Right lobe of liver (tissue), 6 donors: ENCODE data around the gene FOXJ1. TPM values are rescaled to one million over a fixed set of nuclear protein-coding genes. Genes with fewer than 3 reads are reported as not detected.

Experiments used
- ATAC-seq, 4 donors: fragments of 200-7000 bp; cut with Tn5 transposase; one replicate each; pipeline ENCODE4 v1.9.1; 2020; ENCODE audit warnings: mild to moderate bottlenecking in 4 of 4, moderate library complexity in 4 of 4
- DNase-seq, 3 donors: peaks; one replicate each; pipeline ENCODE4 v3.0.0-alpha.2; 2020
- H3K27ac ChIP-seq, 3 donors: fragments of 200-600 bp; one replicate each; pipeline ENCODE4 v1.8.0; 2022
- H3K27me3 ChIP-seq, 2 donors: fragments of 200-600 bp; one replicate each; pipeline ENCODE4 v1.8.0; 2022
- H3K36me3 ChIP-seq, 4 donors: fragments of 200-600 bp; sonication (generic) in 1 of 4; one replicate each; pipeline versions ENCODE4 v1.5.1 to v1.8.0; 2017 to 2022; ENCODE audit warnings: control low read depth in 1 of 4
- H3K4me1 ChIP-seq, 4 donors: fragments of 200-600 bp; sonication (generic) in 1 of 4; one replicate each; pipeline versions ENCODE4 v1.5.1 to v1.8.0; 2017 to 2022; ENCODE audit warnings: control low read depth in 1 of 4
- H3K4me3 ChIP-seq, 3 donors: fragments of 200-600 bp; one replicate each; pipeline ENCODE4 v1.8.0; 2022
- H3K9me3 ChIP-seq, 4 donors: fragments of 200-600 bp; sonication (generic) in 1 of 4; one replicate each; pipeline versions ENCODE4 v1.5.1 to v1.8.0; 2017 to 2022; ENCODE audit warnings: control low read depth in 1 of 4
- CTCF ChIP-seq, 4 donors: fragments of 200-600 bp in 3 of 4; fragments of 450-650 bp in 1 of 4; IDR thresholded peaks; one replicate each; pipeline versions ENCODE4 v1.5.1 to v1.8.0; 2016 to 2022; ENCODE audit warnings: antibody characterized with exemption in 4 of 4, mild to moderate bottlenecking in 2 of 4
- POLR2A ChIP-seq: fragments of 450-650 bp; IDR thresholded peaks from one replicate; pipeline ENCODE4 v1.6.1; 2017; ENCODE audit warnings: antibody characterized with exemption, mild to moderate bottlenecking
- WGBS: methylation state at CpG from one replicate; pipeline ENCODE4 v1.1.6; 2018; ENCODE audit warnings: low coverage, low lambda C conversion rate; ENCODE audit not compliant: insufficient coverage; ENCODE audit errors: missing lambda C conversion rate; 5-methylcytosine and 5-hydroxymethylcytosine counted together
- intact Hi-C, 2 donors: fragments of 100-400 bp; cut with DNase I; formaldehyde crosslinking; loops; one replicate each; pipeline versions ENCODE4 v1.11.2 to v1.14.1; 2022
- total RNA-seq, 6 experiments: library from RNA; depleted of rRNA in 2 of 6; stranded (reverse); fragments of >200 nt in 2 of 6; fragmentation: NEBNext Ultra II Directional in 3 of 6; extraction: Animal tissue kit (Norgen Biotek cat#: 25700) in 3 of 6; gene quantifications; one replicate each; pipeline versions ENCODE4 v1.1.0 to v1.2.4, GENCODE V29; 2016 to 2023
- donor health status: DM: no; HTN: yes; CAD: no.
- donor health status: DM: no; HTN: no; CAD: no.
- donor health status: DM: no; HTN: no; CAD: no.
- donor health status: DM: no; HTN: yes; CAD: no.
- donor health status: DM: no; HTN: yes; CAD: no.

Gene FOXJ1
- total RNA-seq, 6 experiments from 2014 or later: 0.06 to 0.12 (median 0.11) TPM; not detected in 3

- Histone ChIP-seq H3K27ac (no peak overlapping the region), H3K27me3 (no peaks in the 10 kb centered on the region), H3K4me3 (no peak overlapping the region), H3K9me3 (no peaks in the 10 kb centered on the region), H3K4me1 (peaks cover 0 to 10% (median 4%) of the 10 kb centered on the region in 4 donors), H3K36me3 (peaks cover 0 to under 1% (median 0%) of the 10 kb centered on the region in 4 donors)
- intact Hi-C loops: no loop called here
- no peak for ATAC-seq
- no peak for DNase-seq
- WGBS: 82% methylated on average over 3 of the region's 3 CpGs
- no peak for TF ChIP-seq CTCF (IDR thresholded peaks at IDR 0.05)
- no peak for TF ChIP-seq POLR2A
Measured at GRCh38 chr17:76106703-76107102, 34.3 kb downstream of the FOXJ1 start.

- WGBS: 85% methylated on average over 4 of the region's 5 CpGs
- Histone ChIP-seq H3K4me1 (peaks cover 0 to 10% (median 4%) of the 10 kb centered on the region in 4 donors), H3K9me3 (no peaks in the 10 kb centered on the region), H3K27me3 (no peaks in the 10 kb centered on the region), H3K4me3 (no peak overlapping the region), H3K27ac (no peak overlapping the region), H3K36me3 (peaks cover 0 to 17% (median 3%) of the 10 kb centered on the region in 4 donors)
- no peak for TF ChIP-seq CTCF (IDR thresholded peaks at IDR 0.05)
- TF ChIP-seq POLR2A: no peak
- DNase-seq: no peak
- intact Hi-C loops: no loop called here
- no peak for ATAC-seq
Measured at GRCh38 chr17:76104896-76105231, 36.2 kb downstream of the FOXJ1 start.

- 89% methylated on average over 13 of the region's 29 CpGs for WGBS
- TF ChIP-seq POLR2A (no peak), CTCF (IDR thresholded peaks at IDR 0.05) (no peak)
- DNase-seq (peak in 2 of 3 donors; percentile 50 to 56), ATAC-seq (peak in 2 of 4 donors; percentile 6 to 21)
- no peaks in the 10 kb centered on the region for H3K27me3 ChIP-seq
- H3K4me3 ChIP-seq: peak overlapping the region; percentile 72 to 82 (median 79)
- peaks cover 0 to 22% (median 3%) of the 10 kb centered on the region in 4 donors for H3K36me3 ChIP-seq
- intact Hi-C loops: no loop called here
- H3K9me3 ChIP-seq: no peaks in the 10 kb centered on the region
- peak overlapping the region; percentile 12 to 66 (median 66) for H3K27ac ChIP-seq
- H3K4me1 ChIP-seq: peaks cover 0 to 10% (median 4%) of the 10 kb centered on the region in 4 donors
Measured at GRCh38 chr17:76104140-76104895, 36.7 kb downstream of the FOXJ1 start.

GRCh38 chr17:76103274-76104139, 37.5 kb downstream of the FOXJ1 start, which contains the start of gene EXOC7:
TSS of gene EXOC7 (minus strand) at chr17:76103787. CDS start at chr17:76103692, 95 bp downstream.
- ATAC-seq: peak; percentile 94 to 98 (median 98)
- peak within 1 kb of the TSS; percentile 12 to 66 (median 66) for H3K27ac ChIP-seq
- H3K9me3 ChIP-seq: no peaks in the 10 kb centered on the region
- 0% methylated on average over 13 of the region's 55 CpGs for WGBS
- TF ChIP-seq POLR2A (peak; percentile 45), CTCF (IDR thresholded peaks at IDR 0.05) (no peak)
- H3K27me3 ChIP-seq: no peaks in the 10 kb centered on the region
- peaks cover 0 to 22% (median 3%) of the 10 kb centered on the region in 4 donors for H3K36me3 ChIP-seq
- DNase-seq: peak; percentile 92 to 94 (median 92)
- peaks cover 0 to 10% (median 4%) of the 10 kb centered on the region in 4 donors for H3K4me1 ChIP-seq
- peak within 1 kb of the TSS; percentile 72 to 82 (median 79) for H3K4me3 ChIP-seq
- intact Hi-C loops: no loop called here
